GM06990 (cell line): ENCODE data around the gene GLS2.

Source experiments
- DNase-seq: peaks from one replicate; pipeline ENCODE4 v3.0.0-alpha.2; 2011; ENCODE audit not compliant: insufficient read length; ENCODE audit errors: extremely low read depth
- H3K27me3 ChIP-seq: replicated peaks from 2 replicates; pipeline ENCODE4 v1.6.0; 2011; ENCODE audit warnings: low read length; ENCODE audit not compliant: control insufficient read depth, insufficient read depth
- H3K36me3 ChIP-seq: 2 replicates; pipeline ENCODE4 v1.5.1; 2011; ENCODE audit warnings: low read length; ENCODE audit not compliant: control insufficient read depth, insufficient read depth
- H3K4me3 ChIP-seq: replicated peaks from 2 replicates; pipeline ENCODE4 v1.5.1; 2011; ENCODE audit warnings: low read depth, mild to moderate bottlenecking, control low read depth, low read length
- CTCF ChIP-seq: IDR thresholded peaks from 2 replicates; pipeline ENCODE4 v1.5.1; 2011; ENCODE audit warnings: low read length, control low read depth, mild to moderate bottlenecking, inconsistent platforms; ENCODE audit not compliant: insufficient read depth, poor library complexity, severe bottlenecking

The GLS2 gene

DNA sequence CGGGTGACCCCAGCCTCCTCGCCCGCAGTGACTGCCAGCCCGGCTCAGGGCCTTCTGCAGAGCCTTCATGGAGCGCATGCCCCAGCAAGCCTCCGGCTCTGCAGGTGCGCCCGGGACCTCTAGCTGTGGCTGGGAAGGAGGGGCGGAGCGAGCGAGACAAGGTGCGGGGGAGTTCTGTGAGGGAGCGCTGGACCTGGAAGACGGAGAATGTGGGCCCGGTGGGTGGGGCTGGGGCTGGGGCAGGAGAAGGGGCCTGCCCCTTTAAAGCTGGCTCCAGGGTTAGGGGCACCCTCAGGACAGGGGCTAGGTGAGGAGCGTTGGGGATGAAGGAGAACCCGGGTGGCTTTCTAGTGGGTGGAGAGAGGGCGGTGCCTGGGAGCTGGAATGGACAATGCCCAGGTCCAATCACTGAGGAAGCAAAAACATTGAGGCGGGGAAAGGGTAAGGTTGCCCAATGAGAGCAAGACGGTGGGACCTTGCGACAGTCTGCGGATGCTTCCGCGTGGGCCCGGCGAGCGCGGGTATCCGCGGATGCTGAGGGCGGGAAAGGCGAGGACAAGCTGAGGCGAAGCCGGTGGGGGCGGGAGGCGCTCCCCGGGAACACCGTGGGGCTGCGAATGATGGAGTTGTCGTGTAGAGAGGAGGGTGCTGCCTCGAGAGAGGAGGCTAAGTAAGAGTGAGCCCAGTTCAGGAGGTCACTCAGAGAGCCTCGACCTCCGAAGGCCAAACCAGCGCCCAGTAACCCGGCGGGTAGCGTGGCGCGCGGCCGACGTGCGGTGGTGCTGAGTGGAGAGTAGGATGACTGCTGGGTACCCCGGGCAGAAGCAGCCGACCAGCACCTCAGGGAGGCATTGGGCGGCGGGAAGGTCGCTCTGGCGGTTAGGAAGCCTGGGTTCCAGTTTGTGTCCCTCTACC is at the start of gene GLS2:
GLS2 (minus strand) TSS at position 121 of the 915 bp plus-strand sequence; CDS start at position 78, 43 bp downstream.
- H3K4me3 ChIP-seq: peak within 1 kb of the TSS; percentile 68
- peak; percentile 72 for DNase-seq
- no peaks in the 10 kb centered on the region for H3K36me3 ChIP-seq
- no peaks in the 10 kb centered on the region for H3K27me3 ChIP-seq
- TF ChIP-seq CTCF: no peak

- no peak for TF ChIP-seq CTCF
- Histone ChIP-seq H3K4me3 (no peak overlapping the region), H3K36me3 (no peaks in the 10 kb centered on the region), H3K27me3 (no peaks in the 10 kb centered on the region)
- no peak for DNase-seq
These were observed 49.6 kb upstream of the GLS2 start for GRCh38 chr12:56537546-56537945.

GRCh38 chr12:56530390-56531055 is 42.6 kb upstream of the GLS2 start:
- Histone ChIP-seq H3K36me3 (no peaks in the 10 kb centered on the region), H3K4me3 (no peak overlapping the region), H3K27me3 (no peaks in the 10 kb centered on the region)
- no peak for DNase-seq
- TF ChIP-seq CTCF: no peak

GRCh38 chr12:56529656-56530055 is 41.7 kb upstream of the GLS2 start:
- no peak for DNase-seq
- no peaks in the 10 kb centered on the region for H3K27me3 ChIP-seq
- no peaks in the 10 kb centered on the region for H3K36me3 ChIP-seq
- H3K4me3 ChIP-seq: no peak overlapping the region
- no peak for TF ChIP-seq CTCF

GRCh38 chr12:56528846-56529245 is 40.9 kb upstream of the GLS2 start:
- no peak for TF ChIP-seq CTCF
- H3K27me3 ChIP-seq: no peaks in the 10 kb centered on the region
- no peak overlapping the region for H3K4me3 ChIP-seq
- no peaks in the 10 kb centered on the region for H3K36me3 ChIP-seq
- no peak for DNase-seq
